GM21786 (cell line): ENCODE measurements around the gene UMAD1.

Source experiments
- ATAC-seq: cut with Tn5 transposase; IDR thresholded peaks from one replicate; pipeline ENCODE4 v1.9.1; 2021; ENCODE audit not compliant: unreplicated experiment

Gene UMAD1

DNA sequence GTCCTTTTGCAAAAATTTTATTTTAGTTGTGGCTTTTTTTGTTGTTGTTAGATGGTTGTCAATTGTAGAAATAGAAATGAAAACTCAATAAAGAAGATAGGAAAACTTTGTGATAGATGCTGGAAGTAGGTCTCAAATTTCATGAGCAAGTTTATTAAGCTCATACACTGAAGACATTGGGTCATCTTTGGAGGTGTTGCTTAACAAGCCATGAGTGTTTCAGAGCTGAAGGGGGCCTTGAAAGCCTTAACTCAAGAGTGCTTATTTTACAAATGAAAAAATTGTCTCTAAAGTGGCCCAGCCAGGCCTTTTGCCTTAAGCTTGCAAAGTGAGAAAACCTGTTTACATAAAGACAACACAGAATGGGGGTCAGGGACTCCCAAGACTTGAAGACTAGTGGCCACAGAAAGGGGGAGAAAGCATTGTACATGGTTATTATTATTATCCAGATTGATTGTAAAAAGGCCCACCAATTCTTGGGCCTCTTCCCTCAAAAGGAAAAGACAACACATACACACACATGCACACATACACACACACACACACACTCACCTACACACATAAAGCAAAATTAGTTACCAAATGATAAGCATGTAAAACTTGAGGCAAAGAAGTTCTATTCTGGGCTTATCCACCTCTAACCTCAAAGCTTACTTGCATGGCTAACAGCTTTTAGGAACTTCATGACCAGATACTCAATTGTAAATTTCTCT lies 278.3 kb downstream of the UMAD1 start:
- no peak for ATAC-seq

- no peak for ATAC-seq
These were observed 278.9 kb downstream of the UMAD1 start for GRCh38 chr7:7919449-7919945.

DNA sequence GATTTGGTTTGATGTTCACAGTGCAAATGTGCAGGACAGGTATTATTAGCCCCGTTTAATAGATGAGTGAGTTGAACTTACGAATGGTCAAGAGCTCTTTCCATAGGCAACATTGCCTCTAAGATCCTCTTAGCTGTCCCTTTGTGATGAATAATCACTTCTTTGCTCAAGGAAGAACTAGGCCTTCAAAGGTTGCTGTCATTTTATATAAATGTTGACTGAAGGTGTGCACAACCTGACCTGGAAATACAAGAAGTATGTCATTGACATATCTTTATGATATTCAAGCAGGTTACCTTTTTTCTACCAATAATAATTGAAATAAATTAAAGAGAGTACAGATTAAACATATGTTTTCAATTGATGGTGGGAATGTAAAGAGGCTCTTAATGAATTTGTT lies 279.5 kb downstream of the UMAD1 start:
- ATAC-seq = no peak

- peak; percentile 94 for ATAC-seq
These were observed 279.9 kb downstream of the UMAD1 start for GRCh38 chr7:7920481-7920880.

DNA sequence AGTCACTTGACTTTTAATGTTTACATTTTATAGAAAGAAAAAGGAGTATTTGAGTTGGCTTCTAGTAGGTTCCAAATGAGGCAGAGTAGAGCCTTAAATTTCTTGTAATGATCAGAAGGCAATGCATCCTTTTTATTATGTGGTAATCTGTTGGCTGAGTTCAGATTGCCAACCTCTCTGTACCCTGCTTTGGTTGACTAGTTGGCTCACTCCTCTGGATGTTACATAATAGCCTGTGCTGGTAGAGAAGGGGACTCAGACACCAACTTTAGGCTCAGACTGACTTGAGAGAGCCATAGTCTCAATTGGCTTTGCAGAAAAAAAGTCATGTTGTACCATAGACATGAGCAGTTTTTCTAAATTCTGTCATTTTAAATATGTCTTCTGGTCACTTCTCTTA lies 281.3 kb downstream of the UMAD1 start:
- ATAC-seq = no peak

DNA sequence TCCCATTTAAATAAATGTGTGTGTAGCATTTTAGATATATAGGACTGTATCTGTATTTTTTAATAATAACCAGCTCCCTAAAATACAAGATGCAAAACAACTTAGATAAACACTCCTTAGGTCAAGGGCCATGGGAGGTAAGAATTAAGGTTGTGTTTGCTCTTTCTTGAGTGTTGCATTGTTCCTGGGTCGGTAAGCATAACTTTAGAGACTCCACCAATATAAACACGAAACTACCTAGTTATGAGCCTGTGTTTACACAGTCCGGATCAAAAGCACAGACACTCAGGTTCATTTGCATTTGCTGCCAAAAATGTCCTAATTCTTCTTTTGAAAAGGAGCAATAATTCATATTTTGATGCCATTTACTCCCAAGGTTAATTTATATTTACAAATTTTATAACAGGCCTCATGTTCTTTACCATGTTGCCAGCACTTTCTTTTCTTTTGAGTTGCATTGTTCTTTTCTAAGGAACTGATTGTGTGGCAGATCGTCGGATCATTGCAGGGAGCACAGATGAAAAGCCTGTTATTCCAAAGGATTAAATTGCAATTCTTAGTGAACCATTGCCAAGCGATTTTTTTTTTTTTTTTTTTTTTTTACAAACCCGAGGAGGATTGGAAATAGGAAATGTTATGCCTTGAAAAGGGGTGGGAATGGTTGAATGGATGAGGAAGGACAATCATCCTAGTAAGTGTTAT lies 282.3 kb downstream of the UMAD1 start:
- ATAC-seq = no peak

- ATAC-seq = no peak
These were observed 283.3 kb downstream of the UMAD1 start for GRCh38 chr7:7923818-7924217.

DNA sequence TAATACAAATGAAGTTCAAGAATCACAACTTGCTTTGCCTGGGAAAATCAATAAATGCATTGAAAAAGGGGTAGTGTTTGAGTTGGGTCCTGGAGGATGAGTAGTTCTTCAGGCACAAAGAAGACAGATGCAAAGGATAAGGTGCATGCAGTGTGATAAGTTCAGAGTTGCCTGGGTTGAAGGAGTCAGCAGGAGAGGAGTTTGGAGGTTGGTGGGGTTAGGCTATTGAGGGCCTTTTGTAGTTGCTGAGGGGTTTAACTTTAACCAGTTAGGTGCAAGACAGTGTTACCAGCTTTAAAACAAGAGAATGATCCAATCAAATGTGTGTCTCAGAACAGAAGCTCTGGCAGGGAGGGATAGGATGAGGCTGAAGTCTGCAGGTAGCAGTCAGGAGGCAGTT lies 283.8 kb downstream of the UMAD1 start:
- ATAC-seq = no peak
